Neuronal stem cell (in vitro differentiated cells): ENCODE results near the gene MDN1.

Source experiments
- DNase-seq: peaks from one replicate; pipeline ENCODE4 v3.0.0-alpha.2; 2013; ENCODE audit warnings: low spot score
- H2AFZ ChIP-seq: one replicate; pipeline ENCODE4 v1.6.1; 2013; ENCODE audit warnings: mild to moderate bottlenecking, low read length, inconsistent platforms
- H2AK5ac ChIP-seq: 2 replicates; pipeline ENCODE4 v1.6.1; 2013; ENCODE audit warnings: low read depth, mild to moderate bottlenecking, inconsistent platforms, low read length, moderate library complexity, mixed read lengths
- H2BK120ac ChIP-seq: 2 replicates; pipeline ENCODE4 v1.6.1; 2013; ENCODE audit warnings: low read depth, mild to moderate bottlenecking, inconsistent platforms, low read length, moderate library complexity, mixed read lengths
- H2BK12ac ChIP-seq: one replicate; pipeline ENCODE4 v1.6.1; 2013; ENCODE audit warnings: low read length, inconsistent platforms
- H2BK15ac ChIP-seq: 2 replicates; pipeline ENCODE4 v1.6.1; 2013; ENCODE audit warnings: mild to moderate bottlenecking, low read length, inconsistent platforms, mixed read lengths
- H2BK5ac ChIP-seq: one replicate; pipeline ENCODE4 v1.6.1; 2013; ENCODE audit warnings: inconsistent platforms, mild to moderate bottlenecking, low read length, moderate library complexity
- H3K14ac ChIP-seq: one replicate; pipeline ENCODE4 v1.6.1; 2013; ENCODE audit warnings: low read length, inconsistent platforms
- H3K18ac ChIP-seq: 2 replicates; pipeline ENCODE4 v1.6.1; 2013; ENCODE audit warnings: low read length, inconsistent platforms
- H3K23ac ChIP-seq: 2 replicates; pipeline ENCODE4 v1.6.1; 2013; ENCODE audit warnings: low read depth, mild to moderate bottlenecking, mixed read lengths, low read length, inconsistent platforms; ENCODE audit not compliant: poor library complexity
- H3K27ac ChIP-seq: replicated peaks from 3 replicates; pipeline ENCODE4 v1.5.1; 2013; ENCODE audit warnings: low read length, inconsistent platforms
- H3K27me3 ChIP-seq, 3 experiments: 2 replicates each; pipeline ENCODE4 v1.6.1; 2013; ENCODE audit warnings: low read length in 3 of 3, mild to moderate bottlenecking in 2 of 3, inconsistent platforms in 1 of 3, low read depth in 1 of 3, mixed read lengths in 1 of 3, moderate library complexity in 1 of 3; ENCODE audit not compliant: control insufficient read depth in 3 of 3, insufficient read depth in 3 of 3
- H3K36me3 ChIP-seq, 2 donors: replicated peaks in 1 of 2; 2 replicates each; pipeline ENCODE4 v1.6.1; 2013; ENCODE audit warnings: low read length in 2 of 2; ENCODE audit not compliant: control insufficient read depth in 2 of 2, insufficient read depth in 2 of 2
- H3K4ac ChIP-seq: 2 replicates; pipeline ENCODE4 v1.6.1; 2013; ENCODE audit warnings: inconsistent platforms, mild to moderate bottlenecking, low read length, moderate library complexity
- H3K4me1 ChIP-seq, 2 donors: 1 replicate in 1 of 2; 2 replicates in 1 of 2; pipeline ENCODE4 v1.6.1; 2013; ENCODE audit warnings: low read length in 2 of 2, low read depth in 1 of 2; ENCODE audit not compliant: control insufficient read depth in 2 of 2, insufficient read depth in 1 of 2
- H3K4me2 ChIP-seq: one replicate; pipeline ENCODE4 v1.6.1; 2013; ENCODE audit warnings: mild to moderate bottlenecking, low read length, inconsistent platforms; ENCODE audit not compliant: insufficient read depth, poor library complexity, severe bottlenecking
- H3K4me3 ChIP-seq, 2 donors: 2 replicates each; pipeline ENCODE4 v1.5.1; 2013; ENCODE audit warnings: low read length in 2 of 2, mild to moderate bottlenecking in 2 of 2, inconsistent platforms in 1 of 2, moderate library complexity in 1 of 2
- H3K79me1 ChIP-seq: one replicate; pipeline ENCODE4 v1.6.1; 2013; ENCODE audit warnings: low read depth, mild to moderate bottlenecking, inconsistent platforms, low read length, moderate library complexity
- H3K9ac ChIP-seq: one replicate; pipeline ENCODE4 v1.6.1; 2013; ENCODE audit warnings: mild to moderate bottlenecking, low read depth, low read length, inconsistent platforms; ENCODE audit not compliant: poor library complexity
- H3K9me3 ChIP-seq, 2 donors: replicated peaks in 1 of 2; 2 replicates each; pipeline versions ENCODE3 to v1.6.1; 2013; ENCODE audit warnings: low read length in 2 of 2, mild to moderate bottlenecking in 2 of 2, inconsistent platforms in 1 of 2, low read depth in 1 of 2, mixed read lengths in 1 of 2, moderate library complexity in 1 of 2; ENCODE audit not compliant: control insufficient read depth in 2 of 2, insufficient read depth in 1 of 2
- H4K8ac ChIP-seq: one replicate; pipeline ENCODE4 v1.6.1; 2013; ENCODE audit warnings: low read depth, mild to moderate bottlenecking, inconsistent platforms, low read length, moderate library complexity
- H4K91ac ChIP-seq: one replicate; pipeline ENCODE4 v1.6.1; 2013; ENCODE audit warnings: low read length, low read depth, mild to moderate bottlenecking, inconsistent platforms; ENCODE audit not compliant: poor library complexity
- WGBS, 2 donors: extraction: QIAGEN DNeasy Blood & Tissue Kit; methylation state at CpG; one replicate each; pipeline ENCODE4 v1.1.7; 2013; ENCODE audit warnings: missing lambda C conversion rate in 2 of 2, mixed read lengths in 1 of 2; ENCODE audit not compliant: insufficient read length in 2 of 2, insufficient replicate concordance in 1 of 2; ENCODE audit errors: extremely low coverage in 2 of 2; 5-methylcytosine and 5-hydroxymethylcytosine counted together

MDN1 gene

DNA sequence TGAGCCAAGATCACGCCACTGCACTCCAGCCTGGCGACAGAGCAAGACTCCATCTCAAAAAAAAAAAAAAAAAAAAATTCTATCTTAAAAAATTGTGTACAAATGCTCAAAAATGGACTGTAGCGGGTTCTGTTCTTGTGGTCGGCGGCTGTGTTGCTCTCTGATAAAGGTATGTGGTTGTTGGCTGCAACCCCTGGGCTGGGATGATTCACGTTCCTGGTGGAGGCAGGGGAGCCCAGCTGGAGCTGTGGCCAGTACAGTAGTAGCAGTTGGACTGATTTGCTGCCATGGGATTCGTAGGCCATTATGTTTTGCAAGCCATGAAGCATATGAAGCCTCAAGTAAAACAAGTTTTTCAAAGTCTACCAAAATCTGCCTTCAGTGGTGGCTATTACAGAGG, 22.3 kb downstream of the MDN1 start:
- no peak overlapping the region for H2BK5ac ChIP-seq
- no CpG with 5 or more reads among the region's 7 CpGs for WGBS, 2 donors

DNA sequence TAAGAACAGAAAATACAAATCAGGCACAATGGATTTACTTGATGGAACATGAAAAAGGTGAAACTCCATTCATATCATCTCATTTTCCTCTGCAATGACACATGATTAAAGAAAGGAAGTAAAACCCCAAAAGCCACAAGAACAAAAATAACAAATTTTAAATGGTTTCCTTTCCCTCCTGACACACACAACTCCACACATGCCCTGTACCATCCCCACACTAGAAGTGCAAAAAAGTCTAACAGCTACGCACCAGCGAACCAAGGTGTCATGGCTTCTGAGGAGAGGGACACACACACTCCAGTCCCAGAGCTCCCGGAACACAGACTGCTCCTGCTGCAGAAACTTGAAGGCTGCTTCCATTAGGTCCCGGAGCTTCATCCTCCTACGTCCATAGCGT, 25.3 kb downstream of the MDN1 start:
- Histone ChIP-seq H3K27me3 (no peaks in the 10 kb centered on the region), H3K9ac (no peak overlapping the region), H2BK5ac (no peak overlapping the region), H2AK5ac (no peak overlapping the region), H3K14ac (no peak overlapping the region), H3K4me2 (no peak overlapping the region), H3K4me1 (no peaks in the 10 kb centered on the region), H3K27ac (no peak overlapping the region), H3K23ac (no peak overlapping the region), H4K91ac (no peak overlapping the region), H3K9me3 (no peaks in the 10 kb centered on the region), H2BK12ac (no peak overlapping the region), H2BK120ac (no peak overlapping the region), H4K8ac (no peak overlapping the region), H3K18ac (no peak overlapping the region), H3K79me1 (peaks cover 3% of the 10 kb centered on the region), H3K4me3 (no peak overlapping the region), H3K36me3 (peaks cover 19 to 78% of the 10 kb centered on the region in 2 donors), H3K4ac (no peak overlapping the region), H2BK15ac (no peak overlapping the region), H2AFZ (no peak overlapping the region)
- no peak for DNase-seq
- no CpG with 5 or more reads among the region's 6 CpGs for WGBS, 2 donors

More for the DNA sequence above, 22.3 kb downstream of the MDN1 start:
- no peak overlapping the region for H3K4me3 ChIP-seq
- no peak for DNase-seq
- H2BK120ac ChIP-seq = no peak overlapping the region
- H3K18ac ChIP-seq = no peak overlapping the region
- no peaks in the 10 kb centered on the region for H3K27me3 ChIP-seq
- no peak overlapping the region for H4K8ac ChIP-seq
- H3K36me3 ChIP-seq = peaks cover 15 to 79% of the 10 kb centered on the region in 2 donors
- no peak overlapping the region for H2AK5ac ChIP-seq
- H3K79me1 ChIP-seq = peaks cover 3% of the 10 kb centered on the region
- no peak overlapping the region for H3K4me2 ChIP-seq
- H3K4me1 ChIP-seq = no peaks in the 10 kb centered on the region
- H2BK15ac ChIP-seq = no peak overlapping the region
- no peak overlapping the region for H3K4ac ChIP-seq
- H2AFZ ChIP-seq = no peak overlapping the region
- no peak overlapping the region for H3K27ac ChIP-seq
- H4K91ac ChIP-seq = no peak overlapping the region
- no peak overlapping the region for H3K14ac ChIP-seq
- H2BK12ac ChIP-seq = no peak overlapping the region
- H3K9me3 ChIP-seq = no peaks in the 10 kb centered on the region
- no peak overlapping the region for H3K23ac ChIP-seq
- H3K9ac ChIP-seq = no peak overlapping the region

DNA sequence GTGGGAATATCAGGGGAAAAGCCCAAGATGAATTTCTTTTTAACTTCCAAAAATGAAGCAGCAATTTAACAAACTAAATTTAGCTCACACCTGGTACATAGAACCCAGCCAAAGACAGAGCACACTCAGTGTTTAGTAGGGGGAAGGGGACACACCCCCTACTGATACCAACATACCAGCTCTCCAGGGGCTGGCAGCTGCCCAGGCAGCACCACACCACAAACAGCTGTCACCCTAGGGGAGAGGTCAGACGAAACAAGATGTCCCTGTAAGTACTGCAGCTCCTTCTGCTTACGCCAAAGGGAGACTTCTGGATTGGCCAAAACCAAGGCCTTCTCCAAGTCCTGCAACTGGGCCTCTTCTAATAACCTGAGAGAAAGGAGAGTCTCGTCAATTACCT, 26.0 kb downstream of the MDN1 start:
- H3K9me3 ChIP-seq = no peaks in the 10 kb centered on the region
- H3K4me2 ChIP-seq = no peak overlapping the region
- H3K18ac ChIP-seq = no peak overlapping the region
- no peak overlapping the region for H3K4me3 ChIP-seq
- no peak overlapping the region for H2AK5ac ChIP-seq
- no peak overlapping the region for H3K14ac ChIP-seq
- no peak overlapping the region for H3K23ac ChIP-seq
- H3K4me1 ChIP-seq = no peaks in the 10 kb centered on the region
- no peak overlapping the region for H2BK120ac ChIP-seq
- no peak overlapping the region for H4K8ac ChIP-seq
- no peak overlapping the region for H3K4ac ChIP-seq
- H4K91ac ChIP-seq = no peak overlapping the region
- no peak overlapping the region for H2AFZ ChIP-seq
- no peak overlapping the region for H2BK5ac ChIP-seq
- no peak overlapping the region for H2BK12ac ChIP-seq
- no peaks in the 10 kb centered on the region for H3K27me3 ChIP-seq
- no peak overlapping the region for H2BK15ac ChIP-seq
- H3K27ac ChIP-seq = no peak overlapping the region
- H3K79me1 ChIP-seq = peaks cover 3% of the 10 kb centered on the region
- WGBS, 2 donors = no CpG with 5 or more reads among the region's 3 CpGs
- no peak for DNase-seq
- H3K9ac ChIP-seq = no peak overlapping the region
- H3K36me3 ChIP-seq = peaks cover 17 to 77% of the 10 kb centered on the region in 2 donors

DNA sequence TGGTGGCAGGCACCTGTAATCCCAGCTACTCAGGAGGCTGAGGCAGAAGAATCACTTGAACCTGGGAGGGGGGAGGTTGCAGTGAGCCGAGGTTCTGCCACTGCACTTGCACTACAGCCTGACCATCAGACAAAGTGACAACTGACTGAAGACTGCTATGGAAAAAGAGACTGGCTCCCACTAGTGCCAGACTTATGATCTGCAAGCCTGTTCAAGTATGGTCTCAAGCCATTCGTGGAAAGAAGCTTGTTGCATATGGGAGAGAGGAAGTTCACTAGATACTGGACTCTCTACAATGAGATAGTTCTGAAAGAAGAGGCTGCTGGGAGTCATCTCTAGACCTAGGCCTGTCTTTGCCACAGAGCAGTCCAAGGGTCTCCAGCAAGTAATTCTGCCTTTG, 26.7 kb downstream of the MDN1 start:
- Histone ChIP-seq H2AK5ac (no peak overlapping the region), H2BK12ac (no peak overlapping the region), H3K9me3 (no peaks in the 10 kb centered on the region), H3K36me3 (peaks cover 19 to 81% of the 10 kb centered on the region in 2 donors), H2BK5ac (no peak overlapping the region), H2AFZ (no peak overlapping the region), H3K23ac (no peak overlapping the region), H3K9ac (no peak overlapping the region), H3K14ac (no peak overlapping the region), H3K18ac (no peak overlapping the region), H3K79me1 (peaks cover 3% of the 10 kb centered on the region), H3K4me2 (no peak overlapping the region), H2BK120ac (no peak overlapping the region), H3K27ac (no peak overlapping the region), H3K4me3 (no peak overlapping the region), H3K4me1 (no peaks in the 10 kb centered on the region), H3K27me3 (no peaks in the 10 kb centered on the region), H4K91ac (no peak overlapping the region), H4K8ac (no peak overlapping the region), H3K4ac (no peak overlapping the region), H2BK15ac (no peak overlapping the region)
- DNase-seq = no peak
- WGBS, 2 donors = no CpG with 5 or more reads among the region's 2 CpGs
